GM10248 (cell line): ENCODE measurements around the gene MECR.

Experiments used
- CTCF ChIA-PET: fragments of 300-600 bp; sonication (Branson Sonifier 250); formaldehyde crosslinking; extraction: SDS; loops from one replicate; lab custom pipeline; 2021; ENCODE audit warnings: antibody characterized with exemption; lab: Yijun Ruan, JAX
- POLR2A ChIA-PET: fragments of 350-650 bp; sonication (Branson Sonifier 250); formaldehyde crosslinking; extraction: SDS; loops from one replicate; lab custom pipeline; 2020; ENCODE audit warnings: antibody characterized with exemption; lab: Yijun Ruan, JAX
- DNase-seq: peaks from one replicate; pipeline ENCODE4 v3.0.0; 2012; ENCODE audit errors: extremely low spot score
- CTCF ChIP-seq: IDR thresholded peaks from 2 replicates; pipeline ENCODE4 v1.5.1; 2012; ENCODE audit warnings: mild to moderate bottlenecking, low read depth; ENCODE audit errors: extremely low read depth, missing control alignments, control extremely low read depth

MECR gene

GRCh38 chr1:29190718-29191117 is 40.0 kb downstream of the MECR start:
- TF ChIP-seq CTCF, result no peak
- CTCF ChIA-PET, result interaction anchor here (1.1 to 4.2 kb wide), 3 partner anchors 9 to 314 kb away, joined by 4 to 18 read pairs (median 5); partner anchors contain the start of gene SRSF4
- no peak for DNase-seq
- POLR2A ChIA-PET, result no interaction called here

GRCh38 chr1:29186707-29187106 is 44.0 kb downstream of the MECR start:
- POLR2A ChIA-PET, result no interaction called here
- no peak for TF ChIP-seq CTCF
- DNase-seq, result no peak
- CTCF ChIA-PET, result interaction anchor here (3.3 to 9.0 kb wide), 2 partner anchors 13 to 305 kb away, joined by 10 to 132 read pairs; no protein-coding TSS in a partner anchor

GRCh38 chr1:29186252-29186651 is 44.5 kb downstream of the MECR start:
- TF ChIP-seq CTCF, result no peak
- no peak for DNase-seq
- ChIA-PET CTCF (interaction anchor here (3.3 to 9.0 kb wide), 2 partner anchors 14 to 305 kb away, joined by 10 to 132 read pairs; no protein-coding TSS in a partner anchor), POLR2A (no interaction called here)

GRCh38 chr1:29183287-29183686 is 47.4 kb downstream of the MECR start:
- DNase-seq, result no peak
- no peak for TF ChIP-seq CTCF
- CTCF ChIA-PET, result interaction anchor here (1.0 to 9.0 kb wide), 4 partner anchors 10 to 27 kb away, joined by 4 to 132 read pairs (median 10); no protein-coding TSS in a partner anchor
- POLR2A ChIA-PET, result no interaction called here

- CTCF ChIA-PET, result interaction anchor here (0.7 to 9.0 kb wide), 25 partner anchors 8 to 305 kb away, joined by 3 to 132 read pairs (median 5); partner anchors contain the start of gene MECR
- POLR2A ChIA-PET, result interaction anchor here (0.6 to 1.6 kb wide), 4 partner anchors 10 to 1818 kb away, joined by 3 to 7 read pairs (median 4); no protein-coding TSS in a partner anchor
- peak; percentile 84 for TF ChIP-seq CTCF
- DNase-seq, result peak; percentile 99
Measured at GRCh38 chr1:29181413-29182225, 49.1 kb downstream of the MECR start, which contains the start of gene SRSF4. SRSF4 (minus strand) TSS chr1:29181900; CDS start chr1:29181752, 148 bp downstream.
